ENCODE measurements around the gene PCDHA3.
"Not testable (repeated sequence)": the region's sequence is repeated elsewhere in the genome, so short reads cannot be mapped to it uniquely, and the experiment has no call there.

The PCDHA3 gene

GRCh38 chr5:140808889-140809291, 8.0 kb downstream of the PCDHA3 start:
- H3K9me3 ChIP-seq (ENCODE audit: control insufficient read depth in 1 of 2, low read length in 2 of 2), result peaks cover 11 to 16% of the 10 kb centered on the region in 2 donors
- no peak overlapping the region for H3K4me3 ChIP-seq (ENCODE audit: low read depth in 1 of 2, low read length in 2 of 2)

GRCh38 chr5:140821375-140822280, 20.8 kb downstream of the PCDHA3 start, which contains the start of gene PCDHA5:
Gene PCDHA5 (plus strand): TSS chr5:140821613.
- Histone ChIP-seq H3K9me3 (ENCODE audit: control insufficient read depth in 1 of 2, low read length in 2 of 2) (peaks cover 4 to 9% of the 10 kb centered on the region in 2 donors), H3K4me3 (ENCODE audit: low read depth in 1 of 2, low read length in 2 of 2) (no peak within 1 kb of the TSS), H3K9ac (ENCODE audit: low read depth in 1 of 2, low read length in 2 of 2) (no peak within 1 kb of the TSS), H3K4me1 (ENCODE audit: control insufficient read depth in 1 of 2, insufficient read depth in 2 of 2, low read length in 2 of 2) (no peaks in the 10 kb centered on the region), H3K27ac (ENCODE audit: low read depth, low read length) (no peak within 1 kb of the TSS), H3K36me3 (ENCODE audit: control insufficient read depth in 1 of 2, insufficient read depth in 2 of 2, low read length in 2 of 2) (no peaks in the 10 kb centered on the region), H3K27me3 (ENCODE audit: control insufficient read depth in 1 of 2, insufficient read depth in 2 of 2, low read length in 2 of 2) (no peaks in the 10 kb centered on the region)

More at GRCh38 chr5:140808889-140809291, 8.0 kb downstream of the PCDHA3 start:
- Histone ChIP-seq H3K27me3 (ENCODE audit: control insufficient read depth in 1 of 2, insufficient read depth in 2 of 2, low read length in 2 of 2) (no peaks in the 10 kb centered on the region), H3K9ac (ENCODE audit: low read depth in 1 of 2, low read length in 2 of 2) (no peak overlapping the region), H3K36me3 (ENCODE audit: control insufficient read depth in 1 of 2, insufficient read depth in 2 of 2, low read length in 2 of 2) (no peaks in the 10 kb centered on the region), H3K4me1 (ENCODE audit: control insufficient read depth in 1 of 2, insufficient read depth in 2 of 2, low read length in 2 of 2) (no peaks in the 10 kb centered on the region), H3K27ac (ENCODE audit: low read depth, low read length) (no peak overlapping the region)

GRCh38 chr5:140822281-140822629, 21.4 kb downstream of the PCDHA3 start:
- Histone ChIP-seq H3K9ac (ENCODE audit: low read depth in 1 of 2, low read length in 2 of 2) (no peak overlapping the region), H3K4me3 (ENCODE audit: low read depth in 1 of 2, low read length in 2 of 2) (no peak overlapping the region), H3K36me3 (ENCODE audit: control insufficient read depth in 1 of 2, insufficient read depth in 2 of 2, low read length in 2 of 2) (no peaks in the 10 kb centered on the region), H3K4me1 (ENCODE audit: control insufficient read depth in 1 of 2, insufficient read depth in 2 of 2, low read length in 2 of 2) (no peaks in the 10 kb centered on the region), H3K9me3 (ENCODE audit: control insufficient read depth in 1 of 2, low read length in 2 of 2) (peaks cover 4 to 9% of the 10 kb centered on the region in 2 donors), H3K27ac (ENCODE audit: low read depth, low read length) (no peak overlapping the region), H3K27me3 (ENCODE audit: control insufficient read depth in 1 of 2, insufficient read depth in 2 of 2, low read length in 2 of 2) (no peaks in the 10 kb centered on the region)

- H3K27ac ChIP-seq (ENCODE audit: low read depth, low read length); H3K4me1 ChIP-seq (ENCODE audit: control insufficient read depth in 1 of 2, insufficient read depth in 2 of 2, low read length in 2 of 2); H3K27me3 ChIP-seq (ENCODE audit: control insufficient read depth in 1 of 2, insufficient read depth in 2 of 2, low read length in 2 of 2); H3K9ac ChIP-seq (ENCODE audit: low read depth in 1 of 2, low read length in 2 of 2); H3K4me3 ChIP-seq (ENCODE audit: low read depth in 1 of 2, low read length in 2 of 2); H3K36me3 ChIP-seq (ENCODE audit: control insufficient read depth in 1 of 2, insufficient read depth in 2 of 2, low read length in 2 of 2); H3K9me3 ChIP-seq (ENCODE audit: control insufficient read depth in 1 of 2, low read length in 2 of 2): not testable (repeated sequence)
Measured at GRCh38 chr5:140822969-140823368, 22.1 kb downstream of the PCDHA3 start.

- no peak overlapping the region for H3K9ac ChIP-seq (ENCODE audit: low read depth in 1 of 2, low read length in 2 of 2)
- H3K9me3 ChIP-seq (ENCODE audit: control insufficient read depth in 1 of 2, low read length in 2 of 2), result peaks cover 9 to 12% of the 10 kb centered on the region in 2 donors
- H3K4me1 ChIP-seq (ENCODE audit: control insufficient read depth in 1 of 2, insufficient read depth in 2 of 2, low read length in 2 of 2), result no peaks in the 10 kb centered on the region
- no peak overlapping the region for H3K27ac ChIP-seq (ENCODE audit: low read depth, low read length)
- H3K36me3 ChIP-seq (ENCODE audit: control insufficient read depth in 1 of 2, insufficient read depth in 2 of 2, low read length in 2 of 2), result no peaks in the 10 kb centered on the region
- H3K27me3 ChIP-seq (ENCODE audit: control insufficient read depth in 1 of 2, insufficient read depth in 2 of 2, low read length in 2 of 2), result no peaks in the 10 kb centered on the region
- no peak overlapping the region for H3K4me3 ChIP-seq (ENCODE audit: low read depth in 1 of 2, low read length in 2 of 2)
Measured at GRCh38 chr5:140823475-140823874, 22.6 kb downstream of the PCDHA3 start.

- Histone ChIP-seq H3K9ac (ENCODE audit: low read depth in 1 of 2, low read length in 2 of 2) (no peak within 1 kb of the TSS), H3K4me3 (ENCODE audit: low read depth in 1 of 2, low read length in 2 of 2) (no peak within 1 kb of the TSS), H3K36me3 (ENCODE audit: control insufficient read depth in 1 of 2, insufficient read depth in 2 of 2, low read length in 2 of 2) (no peaks in the 10 kb centered on the region), H3K27ac (ENCODE audit: low read depth, low read length) (no peak within 1 kb of the TSS), H3K4me1 (ENCODE audit: control insufficient read depth in 1 of 2, insufficient read depth in 2 of 2, low read length in 2 of 2) (no peaks in the 10 kb centered on the region), H3K9me3 (ENCODE audit: control insufficient read depth in 1 of 2, low read length in 2 of 2) (peaks cover 16 to 20% of the 10 kb centered on the region in 2 donors), H3K27me3 (ENCODE audit: control insufficient read depth in 1 of 2, insufficient read depth in 2 of 2, low read length in 2 of 2) (no peaks in the 10 kb centered on the region)
Measured at GRCh38 chr5:140827704-140828361, 27.0 kb downstream of the PCDHA3 start, which contains the start of gene PCDHA6. Gene PCDHA6 (plus strand): TSS chr5:140827960. CDS start chr5:140828092, 132 bp downstream.

- H3K27me3 ChIP-seq (ENCODE audit: control insufficient read depth in 1 of 2, insufficient read depth in 2 of 2, low read length in 2 of 2), result no peaks in the 10 kb centered on the region
- no peak overlapping the region for H3K9ac ChIP-seq (ENCODE audit: low read depth in 1 of 2, low read length in 2 of 2)
- no peaks in the 10 kb centered on the region for H3K4me1 ChIP-seq (ENCODE audit: control insufficient read depth in 1 of 2, insufficient read depth in 2 of 2, low read length in 2 of 2)
- no peak overlapping the region for H3K4me3 ChIP-seq (ENCODE audit: low read depth in 1 of 2, low read length in 2 of 2)
- H3K36me3 ChIP-seq (ENCODE audit: control insufficient read depth in 1 of 2, insufficient read depth in 2 of 2, low read length in 2 of 2), result no peaks in the 10 kb centered on the region
- no peak overlapping the region for H3K27ac ChIP-seq (ENCODE audit: low read depth, low read length)
- peaks cover 16 to 19% of the 10 kb centered on the region in 2 donors for H3K9me3 ChIP-seq (ENCODE audit: control insufficient read depth in 1 of 2, low read length in 2 of 2)
Measured at GRCh38 chr5:140828362-140828737, 27.5 kb downstream of the PCDHA3 start.

- H3K9me3 ChIP-seq (ENCODE audit: control insufficient read depth in 1 of 2, low read length in 2 of 2), result peaks cover 16 to 23% of the 10 kb centered on the region in 2 donors
- not testable (repeated sequence) for H3K27me3 ChIP-seq (ENCODE audit: control insufficient read depth in 1 of 2, insufficient read depth in 2 of 2, low read length in 2 of 2); H3K4me3 ChIP-seq (ENCODE audit: low read depth in 1 of 2, low read length in 2 of 2); H3K27ac ChIP-seq (ENCODE audit: low read depth, low read length); H3K9ac ChIP-seq (ENCODE audit: low read depth in 1 of 2, low read length in 2 of 2); H3K36me3 ChIP-seq (ENCODE audit: control insufficient read depth in 1 of 2, insufficient read depth in 2 of 2, low read length in 2 of 2); H3K4me1 ChIP-seq (ENCODE audit: control insufficient read depth in 1 of 2, insufficient read depth in 2 of 2, low read length in 2 of 2)
Measured at GRCh38 chr5:140829511-140830501, 28.9 kb downstream of the PCDHA3 start.

- no peaks in the 10 kb centered on the region for H3K27me3 ChIP-seq (ENCODE audit: control insufficient read depth in 1 of 2, insufficient read depth in 2 of 2, low read length in 2 of 2)
- H3K4me3 ChIP-seq (ENCODE audit: low read depth in 1 of 2, low read length in 2 of 2), result peak within 1 kb of the TSS; percentile 2 to 29
- no peaks in the 10 kb centered on the region for H3K4me1 ChIP-seq (ENCODE audit: control insufficient read depth in 1 of 2, insufficient read depth in 2 of 2, low read length in 2 of 2)
- no peak within 1 kb of the TSS for H3K9ac ChIP-seq (ENCODE audit: low read depth in 1 of 2, low read length in 2 of 2)
- H3K36me3 ChIP-seq (ENCODE audit: control insufficient read depth in 1 of 2, insufficient read depth in 2 of 2, low read length in 2 of 2), result no peaks in the 10 kb centered on the region
- H3K9me3 ChIP-seq (ENCODE audit: control insufficient read depth in 1 of 2, low read length in 2 of 2), result peaks cover 20 to 23% of the 10 kb centered on the region in 2 donors
- H3K27ac ChIP-seq (ENCODE audit: low read depth, low read length), result no peak within 1 kb of the TSS
Measured at GRCh38 chr5:140833993-140834392, 33.1 kb downstream of the PCDHA3 start, which contains the start of gene PCDHA7. Gene PCDHA7 (plus strand): TSS chr5:140834269. CDS start chr5:140834384, 115 bp downstream.
